Stimulated activated CD8-positive, alpha-beta memory T cell treated with anti-CD3 and anti-CD28 coated beads, Interleukin-4, amount 100 ng/mL, for 1 hour (primary cell): ENCODE measurements around the gene LEMD1.

ENCODE experiments used
- DNase-seq, 2 donors: peaks; one replicate each; pipeline ENCODE4 v3.0.0-alpha.2; 2020; ENCODE audit warnings: low read depth in 2 of 2, low spot score in 1 of 2

LEMD1 gene

DNA sequence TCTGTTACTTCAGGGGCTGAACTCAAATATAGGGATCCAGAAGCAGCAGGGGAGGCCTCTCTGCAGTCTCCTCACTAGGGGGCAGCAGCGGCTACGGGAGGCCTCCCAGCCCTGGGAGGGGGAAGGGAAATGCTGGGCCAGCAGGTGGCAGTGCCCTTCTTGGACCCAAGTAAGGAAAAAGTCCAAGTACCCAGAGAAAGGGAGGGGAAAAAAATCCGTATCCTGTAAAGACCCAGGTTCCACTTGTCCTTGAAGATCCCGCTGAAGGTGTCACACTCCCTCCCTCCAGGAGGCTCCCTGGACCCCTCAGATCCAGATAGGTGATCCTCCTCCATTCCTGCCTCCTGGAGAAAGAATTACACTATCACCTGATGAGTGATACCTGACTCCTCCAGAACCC is 86.2 kb downstream of the LEMD1 start:
- peak in 1 of 2 donors; percentile 56 for DNase-seq

DNA sequence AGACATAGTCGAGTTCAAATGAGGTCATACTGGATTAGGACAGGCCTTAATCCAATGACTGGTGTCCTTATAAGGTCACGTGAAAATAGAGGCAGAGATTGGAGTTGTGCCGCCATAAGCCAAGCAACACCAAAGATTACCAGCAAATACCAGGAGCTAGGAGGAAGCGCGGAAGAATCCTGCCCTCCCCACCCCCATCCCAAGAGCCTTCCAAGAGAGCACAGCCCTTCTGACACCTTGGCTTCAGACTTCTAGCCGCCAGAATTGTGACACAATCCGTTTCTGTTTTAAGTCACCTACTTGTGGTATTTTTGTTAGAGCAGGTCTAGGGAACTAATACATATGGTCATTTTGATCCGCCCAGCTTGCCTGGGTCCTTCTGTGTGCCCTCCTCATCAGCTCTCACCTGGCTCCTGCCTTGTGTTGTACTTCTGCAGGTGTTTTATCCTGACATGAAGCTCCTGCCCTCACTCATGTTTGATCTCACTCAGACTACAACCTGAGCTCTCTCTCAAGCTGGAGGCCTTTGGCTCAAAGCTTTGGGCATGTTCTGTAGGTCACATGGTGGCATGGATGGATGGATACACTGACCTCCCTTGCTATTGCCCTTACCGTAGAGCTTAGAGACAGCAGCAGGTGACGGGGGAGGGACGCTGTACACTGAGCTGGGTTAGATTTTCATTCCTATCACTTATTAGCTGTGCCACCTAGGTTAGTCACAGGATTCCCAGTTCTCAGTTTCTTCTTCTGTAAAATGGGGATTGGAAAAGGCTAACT is 89.7 kb downstream of the LEMD1 start:
- no peak for DNase-seq
